Epithelial cell of proximal tubule (primary cell): ENCODE data around the gene SLC38A1. TPM values are rescaled to one million over a fixed set of nuclear protein-coding genes. Genes with fewer than 3 reads are reported as not detected.

ENCODE experiments used
- DNase-seq: peaks from one replicate; pipeline ENCODE4 v3.0.0-alpha.2; 2011; ENCODE audit warnings: low read depth
- H3K4me3 ChIP-seq: 2 replicates; pipeline ENCODE4 v1.5.1; 2011; ENCODE audit warnings: low read depth, mild to moderate bottlenecking, low read length
- total RNA-seq: library from RNA; depleted of rRNA; stranded (reverse); fragments of >200 nt; gene quantifications from 2 replicates; pipeline ENCODE4 v1.2.3, GENCODE V29; 2015
- TF ChIP-seq, protein P1 (sequence below): conservative IDR thresholded peaks from 2 replicates; pipeline ENCODE4 v1.5.1; 2012; ENCODE audit warnings: low read depth, mild to moderate bottlenecking, low read length

Gene SLC38A1
- total RNA-seq, 1 donor from 2014 or later: 73.1 TPM

GRCh38 chr12:46158501-46158900 lies 110.3 kb downstream of the SLC38A1 start:
- H3K4me3 ChIP-seq: no peak overlapping the region
- DNase-seq: no peak
- TF ChIP-seq, protein P1, sequence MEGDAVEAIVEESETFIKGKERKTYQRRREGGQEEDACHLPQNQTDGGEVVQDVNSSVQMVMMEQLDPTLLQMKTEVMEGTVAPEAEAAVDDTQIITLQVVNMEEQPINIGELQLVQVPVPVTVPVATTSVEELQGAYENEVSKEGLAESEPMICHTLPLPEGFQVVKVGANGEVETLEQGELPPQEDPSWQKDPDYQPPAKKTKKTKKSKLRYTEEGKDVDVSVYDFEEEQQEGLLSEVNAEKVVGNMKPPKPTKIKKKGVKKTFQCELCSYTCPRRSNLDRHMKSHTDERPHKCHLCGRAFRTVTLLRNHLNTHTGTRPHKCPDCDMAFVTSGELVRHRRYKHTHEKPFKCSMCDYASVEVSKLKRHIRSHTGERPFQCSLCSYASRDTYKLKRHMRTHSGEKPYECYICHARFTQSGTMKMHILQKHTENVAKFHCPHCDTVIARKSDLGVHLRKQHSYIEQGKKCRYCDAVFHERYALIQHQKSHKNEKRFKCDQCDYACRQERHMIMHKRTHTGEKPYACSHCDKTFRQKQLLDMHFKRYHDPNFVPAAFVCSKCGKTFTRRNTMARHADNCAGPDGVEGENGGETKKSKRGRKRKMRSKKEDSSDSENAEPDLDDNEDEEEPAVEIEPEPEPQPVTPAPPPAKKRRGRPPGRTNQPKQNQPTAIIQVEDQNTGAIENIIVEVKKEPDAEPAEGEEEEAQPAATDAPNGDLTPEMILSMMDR: no peak

DNA sequence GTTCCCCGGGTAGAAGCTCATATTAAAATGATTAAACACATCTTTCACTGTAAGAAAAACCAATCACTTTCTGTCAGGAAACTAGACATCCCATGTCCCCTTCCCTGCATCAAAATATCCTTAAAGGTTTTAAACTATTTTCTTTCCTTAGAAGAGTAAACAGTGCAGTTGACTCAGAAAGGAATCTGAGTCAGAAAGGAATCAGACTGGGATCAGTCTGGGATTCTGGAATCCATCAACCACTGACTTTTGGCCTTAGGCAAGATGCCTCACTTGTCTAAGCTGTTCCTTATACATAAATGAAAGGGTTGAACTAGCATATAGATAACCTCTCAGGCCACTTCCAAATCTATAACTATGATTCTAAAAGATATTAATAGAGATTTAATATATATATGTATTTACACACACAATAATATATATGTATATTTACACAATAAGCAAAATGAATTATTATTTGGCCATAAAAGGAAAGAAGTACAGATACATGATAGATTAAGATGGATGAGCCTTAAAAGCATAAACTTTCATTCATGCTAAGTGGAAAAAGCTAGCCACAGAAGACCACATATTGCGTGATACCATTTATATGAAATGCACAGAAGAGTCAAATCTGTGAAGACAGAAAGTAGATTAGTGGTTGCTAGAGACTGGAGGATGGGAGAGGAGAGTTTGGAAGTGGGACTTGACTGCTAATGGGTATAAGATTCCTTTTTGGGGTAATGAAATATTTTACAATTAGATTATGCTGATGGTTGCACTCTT lies 114.4 kb downstream of the SLC38A1 start:
- peak; percentile 18 for DNase-seq
- TF ChIP-seq, protein P1: no peak
- no peak overlapping the region for H3K4me3 ChIP-seq

DNA sequence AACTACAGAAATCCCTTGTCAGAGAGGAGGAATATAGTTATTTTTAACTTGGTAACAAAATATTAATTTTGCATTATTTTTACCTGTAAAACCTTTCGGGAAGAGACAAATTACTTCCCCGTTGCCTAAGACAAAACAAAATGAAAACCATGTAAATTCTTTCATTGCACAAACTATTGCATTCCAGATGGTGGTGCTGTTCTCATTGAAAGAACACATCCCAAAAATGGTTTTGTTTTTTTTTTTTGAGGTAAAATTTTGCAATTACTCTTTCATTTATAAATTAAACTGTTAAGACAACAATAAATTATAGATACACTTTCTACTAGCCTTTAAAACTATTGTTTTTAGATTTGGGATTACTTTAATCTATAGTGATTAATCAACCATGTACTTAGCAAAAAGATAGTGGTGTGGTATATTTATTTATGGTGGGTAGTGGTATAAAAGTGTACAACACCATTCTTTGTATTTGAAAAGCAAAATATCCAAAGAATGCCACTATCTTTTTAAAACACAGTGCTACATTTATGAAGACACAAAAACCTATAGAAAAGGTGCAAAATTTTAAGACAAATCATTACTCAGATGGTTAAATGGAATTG lies 115.5 kb downstream of the SLC38A1 start:
- no peak overlapping the region for H3K4me3 ChIP-seq
- DNase-seq: peak; percentile 13
- TF ChIP-seq, protein P1: peak; percentile 70

DNA sequence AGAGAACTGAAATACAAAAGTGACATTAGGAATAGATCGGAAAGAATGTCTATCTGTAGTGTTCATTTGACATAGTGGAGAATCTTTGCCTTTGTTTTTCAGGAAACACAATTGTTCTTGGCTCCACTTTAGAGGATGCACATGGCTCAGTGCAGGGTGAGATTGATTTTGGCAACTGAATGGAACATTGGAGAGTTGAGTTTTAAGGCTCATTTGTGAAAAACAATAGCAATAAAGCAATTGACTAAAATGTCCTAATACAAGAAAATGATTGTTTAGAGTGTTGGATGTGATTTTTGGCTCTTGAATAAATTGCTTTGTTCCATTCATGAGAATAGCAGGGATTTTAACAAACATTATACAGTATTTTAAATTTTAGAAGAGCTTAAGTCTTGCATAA lies 116.4 kb downstream of the SLC38A1 start:
- no peak for DNase-seq
- TF ChIP-seq, protein P1: no peak
- H3K4me3 ChIP-seq: no peak overlapping the region

DNA sequence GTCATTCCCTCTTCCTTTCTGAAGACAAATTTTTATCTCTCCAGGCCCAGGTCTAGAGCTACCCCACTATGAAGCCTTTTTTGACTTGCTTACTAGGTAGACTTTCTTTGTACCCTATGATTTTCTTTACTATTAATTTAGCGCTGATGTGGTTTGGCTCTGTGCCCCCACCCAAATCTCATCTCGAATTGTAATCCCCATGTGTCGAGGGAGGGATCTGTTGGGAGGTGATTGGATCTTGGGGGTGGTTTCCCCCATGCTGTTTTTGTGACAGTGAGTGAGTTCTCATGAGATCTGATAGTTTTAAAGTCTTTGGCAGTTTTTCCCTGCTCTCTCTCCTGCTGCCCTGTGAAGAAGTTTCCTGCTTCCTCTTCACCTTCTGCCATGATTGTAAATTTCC lies 118.1 kb downstream of the SLC38A1 start:
- DNase-seq: no peak
- H3K4me3 ChIP-seq: no peak overlapping the region
- TF ChIP-seq, protein P1: no peak

GRCh38 chr12:46149905-46150304 lies 118.9 kb downstream of the SLC38A1 start:
- TF ChIP-seq, protein P1: no peak
- no peak for DNase-seq

More at GRCh38 chr12:46149905-46150304, 118.9 kb downstream of the SLC38A1 start:
- no peak overlapping the region for H3K4me3 ChIP-seq
